Retina (tissue), 1 donor: ENCODE results near the gene C2CD5.

Source experiments
- DNase-seq: peaks from one replicate; pipeline ENCODE4 v3.0.0-alpha.2; 2016

Gene C2CD5

GRCh38 chr12:22413592-22413991, 130.8 kb downstream of the C2CD5 start:
- no peak for DNase-seq

- no peak for DNase-seq
Observed at GRCh38 chr12:22412581-22412980, 131.8 kb downstream of the C2CD5 start.

- no peak for DNase-seq
Observed at GRCh38 chr12:22410486-22410885, 133.9 kb downstream of the C2CD5 start.

- no peak for DNase-seq
Observed at GRCh38 chr12:22409377-22410164, 134.8 kb downstream of the C2CD5 start.

- DNase-seq, result no peak
Observed at GRCh38 chr12:22408610-22409376, 135.5 kb downstream of the C2CD5 start.

GRCh38 chr12:22407397-22407796, 136.9 kb downstream of the C2CD5 start:
- no peak for DNase-seq

GRCh38 chr12:22406627-22407026, 137.7 kb downstream of the C2CD5 start:
- no peak for DNase-seq

GRCh38 chr12:22399464-22400180, 144.7 kb downstream of the C2CD5 start:
- no peak for DNase-seq
